ENCODE results near the gene GIPC1.

Gene GIPC1

GRCh38 chr19:14473978-14474578, 21.8 kb downstream of the GIPC1 start:
- DNase-seq (ENCODE audit: extremely low spot score), result no peak
- TF ChIP-seq, protein P1, sequence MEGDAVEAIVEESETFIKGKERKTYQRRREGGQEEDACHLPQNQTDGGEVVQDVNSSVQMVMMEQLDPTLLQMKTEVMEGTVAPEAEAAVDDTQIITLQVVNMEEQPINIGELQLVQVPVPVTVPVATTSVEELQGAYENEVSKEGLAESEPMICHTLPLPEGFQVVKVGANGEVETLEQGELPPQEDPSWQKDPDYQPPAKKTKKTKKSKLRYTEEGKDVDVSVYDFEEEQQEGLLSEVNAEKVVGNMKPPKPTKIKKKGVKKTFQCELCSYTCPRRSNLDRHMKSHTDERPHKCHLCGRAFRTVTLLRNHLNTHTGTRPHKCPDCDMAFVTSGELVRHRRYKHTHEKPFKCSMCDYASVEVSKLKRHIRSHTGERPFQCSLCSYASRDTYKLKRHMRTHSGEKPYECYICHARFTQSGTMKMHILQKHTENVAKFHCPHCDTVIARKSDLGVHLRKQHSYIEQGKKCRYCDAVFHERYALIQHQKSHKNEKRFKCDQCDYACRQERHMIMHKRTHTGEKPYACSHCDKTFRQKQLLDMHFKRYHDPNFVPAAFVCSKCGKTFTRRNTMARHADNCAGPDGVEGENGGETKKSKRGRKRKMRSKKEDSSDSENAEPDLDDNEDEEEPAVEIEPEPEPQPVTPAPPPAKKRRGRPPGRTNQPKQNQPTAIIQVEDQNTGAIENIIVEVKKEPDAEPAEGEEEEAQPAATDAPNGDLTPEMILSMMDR (IDR thresholded peaks at IDR 0.05; ENCODE audit: control extremely low read depth, extremely low read depth, low read depth, missing control alignments), result no peak
- ChIA-PET POLR2A (no interaction called here), CTCF (no interaction called here)

GRCh38 chr19:14473073-14473977, 22.6 kb downstream of the GIPC1 start:
- TF ChIP-seq, protein P1 (IDR thresholded peaks at IDR 0.05; ENCODE audit: control extremely low read depth, extremely low read depth, low read depth, missing control alignments), result no peak
- DNase-seq (ENCODE audit: extremely low spot score), result peak; percentile 31
- ChIA-PET POLR2A (interaction anchor here (0.6 kb wide), 1 partner anchor 337 kb away, joined by 3 read pairs; the partner anchor contains the start of gene ASF1B), CTCF (interaction anchor here (0.7 to 2.6 kb wide), 19 partner anchors 8 to 413 kb away, joined by 3 to 15 read pairs (median 4); partner anchors contain the start of genes ASF1B and DNAJB1)

DNA sequence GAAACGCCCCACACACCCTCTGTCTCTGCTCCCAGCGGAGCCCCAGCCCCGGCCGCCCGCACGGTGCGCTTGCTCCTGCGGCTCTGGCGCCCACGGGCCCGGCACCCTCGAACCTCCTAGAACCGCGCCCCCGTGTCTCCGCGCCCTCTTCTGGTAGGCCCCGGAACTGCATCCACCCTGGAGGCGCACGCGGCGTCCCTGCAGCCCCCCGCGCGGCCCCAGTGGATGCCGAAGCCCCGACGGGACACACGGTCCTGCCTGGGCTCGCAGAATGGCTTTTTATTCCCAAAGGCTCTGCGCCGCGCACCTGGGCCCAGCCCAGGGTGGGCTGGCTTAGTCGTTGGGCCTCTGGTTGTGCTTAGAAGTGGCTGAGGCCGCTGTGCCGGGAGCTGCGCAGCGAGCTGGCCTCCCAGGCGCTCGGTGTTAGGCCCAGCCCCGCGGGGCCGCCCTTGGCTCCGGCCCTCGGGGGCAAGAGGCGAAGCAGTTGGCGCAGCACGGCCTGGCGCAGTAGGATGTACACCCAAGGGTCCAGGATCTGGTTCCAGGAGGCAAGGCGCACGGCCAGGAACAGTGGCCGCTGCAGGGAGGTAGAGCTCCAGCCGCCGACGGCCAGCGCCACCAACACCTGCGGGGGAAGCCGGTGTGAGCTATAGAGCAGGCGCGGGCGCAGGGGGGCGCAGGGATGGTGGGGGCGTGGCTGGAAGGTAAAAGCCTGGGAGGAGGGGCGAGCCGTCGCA, 23.6 kb downstream of the GIPC1 start:
- ChIA-PET CTCF (interaction anchor here (0.7 to 2.6 kb wide), 22 partner anchors 9 to 412 kb away, joined by 3 to 15 read pairs (median 4); partner anchors contain the start of genes ASF1B and DNAJB1), POLR2A (interaction anchor here (0.6 kb wide), 2 partner anchors 144 to 336 kb away, joined by 3 read pairs; partner anchors contain the start of gene ASF1B)
- peak; percentile 92 for DNase-seq (ENCODE audit: extremely low spot score)
- TF ChIP-seq, protein P1 (IDR thresholded peaks at IDR 0.05; ENCODE audit: control extremely low read depth, extremely low read depth, low read depth, missing control alignments), result peak; percentile 92

DNA sequence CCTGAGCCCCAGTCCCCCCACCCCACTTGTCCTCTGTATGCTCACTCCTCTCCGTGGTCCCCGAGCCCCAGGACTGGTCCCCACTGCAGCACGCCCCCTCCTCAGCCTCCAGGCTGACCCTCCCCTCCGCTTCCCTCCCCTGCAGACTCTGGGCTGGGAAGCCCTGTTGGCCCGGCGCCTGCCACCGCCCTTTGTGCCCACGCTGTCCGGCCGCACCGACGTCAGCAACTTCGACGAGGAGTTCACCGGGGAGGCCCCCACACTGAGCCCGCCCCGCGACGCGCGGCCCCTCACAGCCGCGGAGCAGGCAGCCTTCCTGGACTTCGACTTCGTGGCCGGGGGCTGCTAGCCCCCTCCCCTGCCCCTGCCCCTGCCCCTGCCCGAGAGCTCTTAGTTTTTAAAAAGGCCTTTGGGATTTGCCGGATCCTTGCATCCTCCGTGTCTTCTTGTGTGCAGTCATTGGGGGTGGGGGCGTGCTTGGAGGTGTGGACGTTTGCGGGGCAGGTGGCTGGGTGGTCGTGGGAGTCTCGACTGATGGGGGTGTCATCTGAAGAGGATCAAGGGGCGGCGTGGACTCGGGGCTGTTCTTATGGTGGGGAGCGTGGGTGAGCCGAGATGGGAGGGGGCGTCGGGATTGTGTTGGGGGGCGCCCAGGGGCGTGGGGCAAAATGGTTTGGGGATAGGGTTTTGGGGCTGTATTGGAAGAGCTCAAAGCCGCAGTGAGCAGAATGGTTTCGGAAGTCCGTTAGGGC, 24.3 kb downstream of the GIPC1 start:
- DNase-seq (ENCODE audit: extremely low spot score), result no peak
- CTCF ChIA-PET, result interaction anchor here (0.6 to 2.6 kb wide), 17 partner anchors 10 to 411 kb away, joined by 3 to 15 read pairs (median 4); partner anchors contain the start of genes ASF1B and DNAJB1
- POLR2A ChIA-PET, result interaction anchor here (0.6 kb wide), 1 partner anchor 143 kb away, joined by 3 read pairs; no protein-coding TSS in a partner anchor
- TF ChIP-seq, protein P1 (IDR thresholded peaks at IDR 0.05; ENCODE audit: control extremely low read depth, extremely low read depth, low read depth, missing control alignments), result no peak

DNA sequence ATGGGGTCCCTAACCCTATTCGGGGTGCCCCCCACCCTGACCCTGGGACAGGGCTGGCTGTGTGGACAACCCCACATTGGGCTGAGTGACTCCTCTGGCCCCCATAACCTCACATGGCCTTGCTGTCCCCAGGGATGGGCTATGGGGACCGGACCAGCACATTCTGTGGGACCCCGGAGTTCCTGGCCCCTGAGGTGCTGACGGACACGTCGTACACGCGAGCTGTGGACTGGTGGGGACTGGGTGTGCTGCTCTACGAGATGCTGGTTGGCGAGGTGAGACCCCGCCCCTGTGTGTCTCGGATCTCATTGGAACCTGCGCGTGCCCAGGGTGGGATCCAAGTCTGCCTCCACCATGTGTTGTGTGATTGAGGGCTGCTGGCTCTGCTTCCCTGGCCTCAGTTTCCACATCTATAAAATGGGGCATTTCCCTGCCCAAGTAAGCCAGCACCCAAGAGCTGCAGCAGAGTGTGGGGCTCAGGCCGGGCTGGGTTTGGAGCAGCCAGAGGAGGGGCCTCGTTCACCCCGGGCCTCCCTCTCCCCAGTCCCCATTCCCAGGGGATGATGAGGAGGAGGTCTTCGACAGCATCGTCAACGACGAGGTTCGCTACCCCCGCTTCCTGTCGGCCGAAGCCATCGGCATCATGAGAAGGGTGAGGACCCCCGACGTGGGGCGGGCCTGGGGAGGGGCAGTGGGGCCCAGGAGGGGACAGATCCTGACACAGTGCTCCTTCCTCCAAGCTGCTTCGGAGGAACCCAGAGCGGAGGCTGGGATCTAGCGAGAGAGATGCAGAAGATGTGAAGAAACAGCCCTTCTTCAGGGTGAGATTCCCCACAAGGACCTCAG, 25.7 kb downstream of the GIPC1 start:
- ChIA-PET POLR2A (interaction anchor here (0.6 kb wide), 1 partner anchor 219 kb away, joined by 3 read pairs; no protein-coding TSS in a partner anchor), CTCF (interaction anchor here (1.5 kb wide), 1 partner anchor 10 kb away, joined by 3 read pairs; no protein-coding TSS in a partner anchor)
- DNase-seq (ENCODE audit: extremely low spot score), result no peak

More for the DNA sequence above, 25.7 kb downstream of the GIPC1 start:
- TF ChIP-seq, protein P1 (IDR thresholded peaks at IDR 0.05; ENCODE audit: control extremely low read depth, extremely low read depth, low read depth, missing control alignments), result no peak
